DMS153 (cell line): Measurements from ENCODE around the gene NFIB.

Experiments used
- DNase-seq: peaks from one replicate; lab custom pipeline; 2025; lab: John Stamatoyannopoulos, UW

NFIB gene

GRCh38 chr9:14242150-14242805, 71.7 kb downstream of the NFIB start:
- DNase-seq, result no peak

- DNase-seq, result no peak
These were observed 73.4 kb downstream of the NFIB start for GRCh38 chr9:14240537-14240936.

DNA sequence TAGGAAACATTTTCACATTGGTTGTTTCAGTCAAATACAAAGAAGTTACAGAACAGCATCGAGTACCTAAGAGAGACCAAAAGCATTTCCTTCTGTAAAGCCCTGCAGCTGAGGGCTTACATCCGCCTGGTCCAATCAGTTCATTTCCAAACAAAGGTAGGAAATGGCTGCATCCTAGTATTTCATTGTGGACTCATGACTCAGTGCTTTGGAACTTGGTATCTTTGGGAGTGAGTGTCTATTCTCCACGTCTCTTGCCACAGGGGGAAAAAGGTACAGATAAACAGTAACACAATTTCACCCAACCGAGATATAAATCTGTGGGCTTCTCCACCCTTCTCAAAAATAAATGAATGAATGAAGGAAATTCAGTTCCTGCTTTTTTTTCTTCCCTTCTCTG, 75.4 kb downstream of the NFIB start:
- DNase-seq, result no peak

DNA sequence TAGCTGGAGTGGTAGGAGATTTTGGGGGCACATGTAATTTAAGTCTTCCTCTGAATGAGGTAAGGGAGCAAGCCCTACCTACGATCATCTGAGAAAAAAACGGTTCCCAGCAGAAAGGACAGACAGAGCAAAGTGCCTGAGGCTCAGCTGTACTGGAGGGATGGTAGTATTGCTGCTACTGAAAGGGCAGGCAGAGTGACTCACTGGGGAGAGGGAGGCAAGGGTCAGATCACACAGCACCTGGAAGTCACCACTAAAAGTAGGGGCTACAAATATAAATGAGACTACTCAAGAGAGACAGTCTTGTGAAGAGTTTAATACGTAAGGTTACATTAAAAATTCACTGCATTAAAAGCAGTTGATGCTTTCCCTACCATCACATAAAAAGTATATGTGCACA, 75.9 kb downstream of the NFIB start:
- no peak for DNase-seq

GRCh38 chr9:14236591-14236990, 77.3 kb downstream of the NFIB start:
- DNase-seq, result no peak

DNA sequence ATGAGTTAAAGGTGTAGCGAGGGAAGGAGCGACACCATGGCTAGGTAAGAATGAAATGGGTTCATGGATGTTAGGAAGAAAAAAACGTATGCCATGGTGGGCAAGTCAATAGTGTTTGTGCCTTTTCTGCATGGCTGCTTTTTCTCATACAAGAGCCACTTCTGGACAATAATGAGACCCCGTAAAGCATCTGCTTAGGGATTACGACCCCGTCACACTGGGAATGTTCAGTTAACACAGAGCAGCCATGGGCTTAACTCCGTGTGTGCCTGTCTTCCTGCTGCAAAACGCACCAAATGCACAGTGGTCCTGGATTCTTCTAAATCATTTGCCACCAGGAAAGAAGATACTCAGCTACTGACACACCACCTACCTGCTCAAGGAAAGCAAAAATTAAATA, 81.8 kb downstream of the NFIB start:
- no peak for DNase-seq

DNA sequence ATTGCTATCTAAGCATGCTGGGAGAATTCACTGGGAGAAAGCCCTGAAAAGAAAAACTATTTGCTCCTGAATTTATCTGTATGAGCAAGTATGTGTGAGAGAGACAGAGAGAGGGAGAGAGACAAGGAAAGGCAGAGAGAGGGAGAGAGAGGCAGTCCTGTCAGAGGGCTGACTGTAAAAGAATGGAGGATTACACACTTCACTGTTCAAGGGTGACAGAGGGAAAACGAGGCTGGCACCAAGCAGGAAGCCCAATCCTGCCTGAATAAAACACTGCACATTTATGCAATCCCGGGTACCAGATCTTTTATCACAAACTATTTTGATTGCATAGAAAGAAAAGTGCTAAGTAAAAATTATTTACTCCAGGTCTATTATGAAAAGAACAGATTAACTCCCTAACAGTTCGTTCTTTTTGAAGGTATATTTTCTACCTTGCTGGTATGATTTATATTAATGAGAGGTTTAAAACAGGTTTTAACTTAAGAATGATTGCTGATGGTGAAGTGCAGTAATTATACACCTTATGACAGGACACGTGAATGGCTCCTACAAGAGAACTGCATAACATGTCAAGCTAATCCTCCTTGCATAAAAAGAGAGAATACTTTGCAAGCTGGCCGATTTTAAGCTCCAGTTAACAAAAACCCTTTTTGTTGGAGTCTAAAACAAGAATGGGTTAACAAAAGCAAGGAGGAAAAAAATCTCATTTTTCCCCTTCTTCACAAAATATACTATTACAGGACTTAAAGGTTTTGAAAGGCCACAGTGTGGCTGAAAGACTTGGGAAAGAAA, 82.5 kb downstream of the NFIB start:
- no peak for DNase-seq

- DNase-seq, result no peak
These were observed 85.3 kb downstream of the NFIB start for GRCh38 chr9:14228602-14229001.

GRCh38 chr9:14226855-14227532, 86.9 kb downstream of the NFIB start:
- DNase-seq, result no peak

DNA sequence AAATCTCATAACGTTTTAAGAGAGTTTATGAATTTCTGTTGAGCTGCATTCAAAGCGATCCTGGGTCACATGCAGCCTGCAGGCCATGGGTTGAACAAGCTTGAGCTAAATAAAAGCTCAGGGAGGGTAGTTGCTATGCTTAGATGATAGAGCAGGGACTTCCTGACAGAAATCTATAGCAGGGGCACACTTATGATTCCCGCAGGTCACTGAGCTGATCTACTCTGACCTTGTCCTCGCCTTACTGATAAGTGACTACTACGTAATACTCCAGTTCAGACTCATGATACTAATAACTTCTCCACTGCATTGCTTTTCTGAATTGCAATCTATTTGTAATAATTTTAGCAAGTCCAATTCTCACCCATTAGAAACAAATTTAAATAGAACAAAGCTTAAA, 90.9 kb downstream of the NFIB start:
- no peak for DNase-seq

- DNase-seq, result no peak
These were observed 91.6 kb downstream of the NFIB start for GRCh38 chr9:14222149-14222835.

- no peak for DNase-seq
These were observed 92.4 kb downstream of the NFIB start for GRCh38 chr9:14221558-14221957.

- no peak for DNase-seq
These were observed 92.8 kb downstream of the NFIB start for GRCh38 chr9:14221119-14221518.

DNA sequence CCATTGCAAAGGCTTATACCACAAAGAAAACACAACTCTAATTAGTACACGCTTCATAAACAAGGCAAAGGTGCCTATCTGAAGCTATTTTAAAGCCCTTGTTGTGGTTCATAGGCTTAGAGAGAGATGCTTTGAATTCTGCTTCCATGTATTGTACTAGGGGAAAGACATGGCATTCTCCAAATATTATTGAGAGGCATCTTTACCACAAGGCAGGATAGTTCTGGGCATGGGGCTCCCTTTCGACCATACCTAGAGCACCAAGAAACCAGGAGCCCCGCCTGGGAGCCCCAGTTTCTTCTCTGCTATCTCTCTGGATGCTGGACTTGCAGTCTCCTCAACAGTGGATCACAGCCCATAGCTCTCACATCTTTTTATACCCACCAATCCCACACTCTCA, 93.7 kb downstream of the NFIB start:
- no peak for DNase-seq

- no peak for DNase-seq
These were observed 94.1 kb downstream of the NFIB start for GRCh38 chr9:14219850-14220249.

- DNase-seq, result peak; percentile 77
These were observed 95.7 kb downstream of the NFIB start for GRCh38 chr9:14218253-14218652.

GRCh38 chr9:14216612-14217194, 97.2 kb downstream of the NFIB start:
- DNase-seq, result no peak

DNA sequence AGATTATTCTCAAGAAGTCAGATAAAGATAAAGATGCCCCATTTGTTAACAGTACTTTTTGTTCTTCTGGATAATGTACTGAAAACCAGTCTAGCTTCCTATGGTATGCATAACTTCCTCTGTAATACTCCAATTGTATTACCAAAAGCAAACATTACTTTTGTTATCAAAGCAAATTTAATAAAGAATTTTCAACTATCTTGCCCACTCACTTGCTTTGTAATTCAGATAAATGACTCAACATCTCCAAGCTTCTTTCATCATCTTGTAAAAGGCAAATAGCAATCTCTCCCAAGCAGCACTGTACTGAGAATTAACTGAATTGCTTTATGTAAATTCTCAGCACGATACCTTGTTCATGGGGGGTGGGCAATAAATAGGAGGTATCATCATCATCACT, 98.3 kb downstream of the NFIB start:
- no peak for DNase-seq

DNA sequence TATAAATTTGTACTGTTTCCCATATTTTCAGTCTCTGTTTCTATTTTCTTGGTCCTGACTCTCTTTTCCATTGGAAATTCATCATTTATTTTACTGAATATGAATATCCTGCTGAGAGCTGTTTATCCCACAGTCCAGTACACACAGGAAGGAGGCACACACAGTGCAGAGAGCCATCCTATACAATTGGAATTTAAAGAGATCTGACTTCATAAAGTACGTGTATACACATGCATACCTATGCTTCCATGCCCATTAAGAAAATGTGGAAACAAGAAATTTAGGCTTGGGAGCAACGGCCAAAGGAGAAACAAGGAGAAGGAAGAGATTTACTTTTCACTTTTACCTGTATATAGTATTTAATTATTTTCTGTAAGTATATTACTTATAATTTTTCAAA, 99.2 kb downstream of the NFIB start:
- DNase-seq, result no peak

DNA sequence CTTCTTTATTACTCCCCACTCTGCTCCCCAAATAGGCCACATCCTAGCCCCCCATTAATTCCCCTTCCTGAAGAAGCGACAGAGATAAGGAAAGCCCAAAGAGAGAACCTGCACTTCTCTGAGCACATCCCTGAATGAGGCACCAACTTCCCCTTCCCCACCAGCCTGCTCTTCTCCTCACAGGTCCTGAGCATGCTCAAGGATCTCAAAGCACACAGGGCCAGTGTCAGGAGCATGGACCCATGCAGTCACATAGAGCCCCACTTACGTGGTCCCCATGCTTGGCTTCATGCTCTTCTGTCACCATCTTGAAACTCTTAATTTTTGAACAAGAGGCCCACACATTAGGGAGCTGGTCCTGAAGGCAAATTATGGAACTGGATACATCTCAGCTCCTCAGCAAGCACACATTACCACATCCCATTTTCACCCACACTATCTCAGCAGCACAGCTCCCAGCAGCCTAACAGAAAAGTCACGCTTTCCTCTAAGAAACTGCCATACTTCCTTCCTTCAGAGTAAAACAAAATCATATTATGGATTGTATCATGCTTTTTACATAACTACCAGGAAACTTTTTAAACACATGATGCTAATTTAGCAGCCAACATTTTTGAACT, 99.8 kb downstream of the NFIB start:
- DNase-seq, result no peak

GRCh38 chr9:14213504-14213903, 100.4 kb downstream of the NFIB start:
- no peak for DNase-seq
